ENCODE data around the gene ALPK1.

DNA sequence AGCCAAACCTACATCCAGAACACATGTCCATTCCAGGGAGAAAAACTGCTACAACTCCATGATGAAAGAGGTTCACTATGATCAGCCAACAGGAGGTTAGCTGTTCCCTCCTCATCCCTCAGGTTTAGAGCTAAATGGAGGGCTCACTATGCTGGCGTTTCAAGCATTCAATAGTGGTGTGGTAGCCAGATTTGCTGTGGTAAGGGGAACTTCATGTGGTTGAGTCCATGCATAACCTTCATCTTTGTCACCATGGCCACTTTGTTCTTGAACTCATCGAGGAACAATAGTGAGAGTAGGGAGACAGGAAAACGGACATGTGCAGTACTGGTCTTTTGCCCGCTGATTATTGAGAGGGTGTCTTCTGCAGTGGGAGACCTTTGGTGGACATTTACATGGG, 33.8 kb downstream of the ALPK1 start:
- TF ChIP-seq CTCF (IDR thresholded peaks at IDR 0.05 in 8 of 11, conservative IDR thresholded peaks at IDR 0.05 in 3 of 11), result no peak
- no peak for TF ChIP-seq POLR2A (IDR thresholded peaks at IDR 0.05)

Data from spleen (tissue), 7 donors.